MCF 10A (cell line): ENCODE results near the gene ROR1. TPM values are rescaled to one million over a fixed set of nuclear protein-coding genes. Genes with fewer than 3 reads are reported as not detected.

Experiments
- BruUV-seq: library from RNA; stranded (reverse); fragments of 400-500 nt; replicated peaks from 2 replicates; lab custom pipeline; 2021; lab: Mats Ljungman, UMichigan
- CTCF ChIA-PET: fragments of 300-600 bp; sonication (Branson Sonifier 250); formaldehyde crosslinking; extraction: SDS; loops from one replicate; lab custom pipeline; 2021; ENCODE audit warnings: antibody characterized with exemption, inconsistent platforms; lab: Yijun Ruan, JAX
- POLR2A ChIA-PET: fragments of 300-600, 350-650 bp; sonication (Branson Sonifier 250); formaldehyde crosslinking; extraction: SDS; loops from one replicate; lab custom pipeline; 2020; ENCODE audit warnings: antibody characterized with exemption, inconsistent platforms; lab: Yijun Ruan, JAX
- DNase-seq: peaks from one replicate; pipeline ENCODE4 v3.0.0-alpha.2; 2018; ENCODE audit not compliant: unreplicated experiment
- H3K27ac Mint-ChIP-seq: one replicate; pipeline ENCODE4 v1.8.0; 2022; ENCODE audit warnings: mild to moderate bottlenecking, low read depth, mixed read lengths; ENCODE audit not compliant: unreplicated experiment
- H3K27me3 Mint-ChIP-seq: one replicate; pipeline ENCODE4 v1.8.0; 2022; ENCODE audit warnings: mixed read lengths; ENCODE audit not compliant: insufficient read depth, unreplicated experiment
- H3K36me3 Mint-ChIP-seq: one replicate; pipeline ENCODE4 v1.8.0; 2022; ENCODE audit warnings: mild to moderate bottlenecking, moderate library complexity, mixed read lengths; ENCODE audit not compliant: insufficient read depth, unreplicated experiment
- H3K4me1 Mint-ChIP-seq: one replicate; pipeline ENCODE4 v1.8.0; 2022; ENCODE audit warnings: mixed read lengths; ENCODE audit not compliant: insufficient read depth, unreplicated experiment
- H3K4me3 Mint-ChIP-seq: one replicate; pipeline ENCODE4 v1.8.0; 2022; ENCODE audit warnings: mild to moderate bottlenecking, moderate library complexity, mixed read lengths; ENCODE audit not compliant: unreplicated experiment
- H3K9me3 Mint-ChIP-seq: one replicate; pipeline ENCODE4 v1.8.0; 2022; ENCODE audit warnings: mixed read lengths; ENCODE audit not compliant: unreplicated experiment
- CTCF ChIP-seq: fragments of 200-600 bp; IDR thresholded peaks from one replicate; pipeline ENCODE4 v1.8.0; 2022; ENCODE audit warnings: antibody characterized with exemption, mild to moderate bottlenecking; ENCODE audit not compliant: unreplicated experiment
- intact Hi-C: fragments of 100-400 bp; cut with micrococcal nuclease; formaldehyde crosslinking; loops from 2 replicates; pipeline ENCODE4 v1.14.1; 2022
- total RNA-seq: library from RNA; stranded (reverse); gene quantifications from 2 replicates; pipeline ENCODE4 v1.2.3, GENCODE V29; 2022

ROR1 gene
- total RNA-seq, 1 experiment from 2014 or later, result 4.6 TPM

- CTCF ChIA-PET, result interaction anchor here (0.5 to 4.0 kb wide), 4 partner anchors 14 to 1262 kb away, joined by 3 to 15 read pairs (median 4); no protein-coding TSS in a partner anchor
- BruUV-seq, result no TSS peak
- Mint-ChIP-seq H3K9me3 (peaks cover 7% of the 10 kb centered on the region), H3K4me3 (no peak overlapping the region), H3K27me3 (no peaks in the 10 kb centered on the region), H3K4me1 (no peaks in the 10 kb centered on the region), H3K36me3 (peaks cover 5% of the 10 kb centered on the region), H3K27ac (no peak overlapping the region)
- intact Hi-C loops, result no loop called here
- POLR2A ChIA-PET, result interaction anchor here (1.0 to 1.1 kb wide), 2 partner anchors 14 to 116 kb away, joined by 3 read pairs; no protein-coding TSS in a partner anchor
- no peak for TF ChIP-seq CTCF
- DNase-seq, result no peak
Measured at GRCh38 chr1:64122588-64122987, 348.8 kb downstream of the ROR1 start.

- POLR2A ChIA-PET, result interaction anchor here (0.6 to 1.2 kb wide), 2 partner anchors 29 to 82 kb away, joined by 3 to 5 read pairs; no protein-coding TSS in a partner anchor
- intact Hi-C loops, result no loop called here
- peaks cover 7% of the 10 kb centered on the region for H3K9me3 Mint-ChIP-seq
- no peaks in the 10 kb centered on the region for H3K27me3 Mint-ChIP-seq
- no peak overlapping the region for H3K4me3 Mint-ChIP-seq
- TF ChIP-seq CTCF, result no peak
- no peak for DNase-seq
- H3K36me3 Mint-ChIP-seq, result peaks cover 5% of the 10 kb centered on the region
- no TSS peak for BruUV-seq
- no peak overlapping the region for H3K27ac Mint-ChIP-seq
- CTCF ChIA-PET, result interaction anchor here (0.5 to 1.9 kb wide), 4 partner anchors 13 to 450 kb away, joined by 3 to 7 read pairs (median 5); no protein-coding TSS in a partner anchor
- peaks cover 4% of the 10 kb centered on the region for H3K4me1 Mint-ChIP-seq
Measured at GRCh38 chr1:64124704-64125440, 351.1 kb downstream of the ROR1 start.

GRCh38 chr1:64126581-64126980, 352.8 kb downstream of the ROR1 start:
- DNase-seq, result no peak
- intact Hi-C loops, result no loop called here
- Mint-ChIP-seq H3K4me3 (no peak overlapping the region), H3K36me3 (peaks cover 5% of the 10 kb centered on the region), H3K27ac (no peak overlapping the region), H3K4me1 (peaks cover 4% of the 10 kb centered on the region), H3K9me3 (no peaks in the 10 kb centered on the region), H3K27me3 (no peaks in the 10 kb centered on the region)
- no TSS peak for BruUV-seq
- ChIA-PET POLR2A (no interaction called here), CTCF (interaction anchor here (0.6 to 1.4 kb wide), 2 partner anchors 11 to 434 kb away, joined by 3 read pairs; no protein-coding TSS in a partner anchor)
- TF ChIP-seq CTCF, result no peak

GRCh38 chr1:64127297-64127696, 353.5 kb downstream of the ROR1 start:
- Mint-ChIP-seq H3K27me3 (no peaks in the 10 kb centered on the region), H3K9me3 (no peaks in the 10 kb centered on the region), H3K27ac (no peak overlapping the region), H3K4me1 (peaks cover 4% of the 10 kb centered on the region), H3K36me3 (peaks cover 5% of the 10 kb centered on the region), H3K4me3 (no peak overlapping the region)
- CTCF ChIA-PET, result interaction anchor here (0.6 to 1.4 kb wide), 3 partner anchors 10 to 434 kb away, joined by 3 read pairs; no protein-coding TSS in a partner anchor
- POLR2A ChIA-PET, result no interaction called here
- BruUV-seq, result no TSS peak
- DNase-seq, result no peak
- no peak for TF ChIP-seq CTCF
- intact Hi-C loops, result no loop called here
